ENCODE data around the gene PUDP.
A peak's percentile ranks its signal among the peaks of the same experiment; 100 is the strongest.
"Not testable (repeated sequence)": the region's sequence is repeated elsewhere in the genome, so short reads cannot be mapped to it uniquely, and the experiment has no call there.

PUDP gene

GRCh38 chrX:7043796-7044433 lies 104.0 kb downstream of the PUDP start:
- H3K79me2 ChIP-seq (ENCODE audit: control insufficient read depth, insufficient read depth, low read length, unreplicated experiment); H2AFZ ChIP-seq (ENCODE audit: low read length, unreplicated experiment); H3K36me3 ChIP-seq (ENCODE audit: insufficient read depth, low read length); H3K27me3 ChIP-seq (ENCODE audit: insufficient read depth, low read length); H3K4me3 ChIP-seq (ENCODE audit: low read depth, low read length): not testable (repeated sequence)
- peak overlapping the region; percentile 51 for H3K27ac ChIP-seq (ENCODE audit: low read depth, low read length)
- H3K4me1 ChIP-seq (ENCODE audit: control insufficient read depth, insufficient read depth, low read length, unreplicated experiment) = peaks cover 12% of the 10 kb centered on the region

GRCh38 chrX:7028246-7028645 lies 119.7 kb downstream of the PUDP start:
- H3K4me1 ChIP-seq (ENCODE audit: control insufficient read depth, insufficient read depth, low read length, unreplicated experiment) = no peaks in the 10 kb centered on the region
- no peak overlapping the region for H3K4me3 ChIP-seq (ENCODE audit: low read depth, low read length)
- no peaks in the 10 kb centered on the region for H3K79me2 ChIP-seq (ENCODE audit: control insufficient read depth, insufficient read depth, low read length, unreplicated experiment)
- H3K27me3 ChIP-seq (ENCODE audit: insufficient read depth, low read length) = no peaks in the 10 kb centered on the region
- H3K36me3 ChIP-seq (ENCODE audit: insufficient read depth, low read length) = no peaks in the 10 kb centered on the region
- H2AFZ ChIP-seq (ENCODE audit: low read length, unreplicated experiment) = no peak overlapping the region
- H3K27ac ChIP-seq (ENCODE audit: low read depth, low read length) = no peak overlapping the region

GRCh38 chrX:7027071-7027470 lies 120.9 kb downstream of the PUDP start:
- Histone ChIP-seq H3K36me3 (ENCODE audit: insufficient read depth, low read length) (no peaks in the 10 kb centered on the region), H3K4me3 (ENCODE audit: low read depth, low read length) (no peak overlapping the region), H3K27ac (ENCODE audit: low read depth, low read length) (no peak overlapping the region), H3K27me3 (ENCODE audit: insufficient read depth, low read length) (no peaks in the 10 kb centered on the region), H2AFZ (ENCODE audit: low read length, unreplicated experiment) (no peak overlapping the region), H3K79me2 (ENCODE audit: control insufficient read depth, insufficient read depth, low read length, unreplicated experiment) (no peaks in the 10 kb centered on the region), H3K4me1 (ENCODE audit: control insufficient read depth, insufficient read depth, low read length, unreplicated experiment) (no peaks in the 10 kb centered on the region)

- H3K4me1 ChIP-seq (ENCODE audit: control insufficient read depth, insufficient read depth, low read length, unreplicated experiment); H2AFZ ChIP-seq (ENCODE audit: low read length, unreplicated experiment); H3K79me2 ChIP-seq (ENCODE audit: control insufficient read depth, insufficient read depth, low read length, unreplicated experiment); H3K36me3 ChIP-seq (ENCODE audit: insufficient read depth, low read length); H3K27me3 ChIP-seq (ENCODE audit: insufficient read depth, low read length); H3K27ac ChIP-seq (ENCODE audit: low read depth, low read length); H3K4me3 ChIP-seq (ENCODE audit: low read depth, low read length): not testable (repeated sequence)
Measured at GRCh38 chrX:7026365-7026764, 121.6 kb downstream of the PUDP start.

GRCh38 chrX:7025471-7025870 lies 122.5 kb downstream of the PUDP start:
- H3K27me3 ChIP-seq (ENCODE audit: insufficient read depth, low read length) = no peaks in the 10 kb centered on the region
- no peak overlapping the region for H2AFZ ChIP-seq (ENCODE audit: low read length, unreplicated experiment)
- no peak overlapping the region for H3K4me3 ChIP-seq (ENCODE audit: low read depth, low read length)
- no peak overlapping the region for H3K27ac ChIP-seq (ENCODE audit: low read depth, low read length)
- H3K79me2 ChIP-seq (ENCODE audit: control insufficient read depth, insufficient read depth, low read length, unreplicated experiment) = no peaks in the 10 kb centered on the region
- no peaks in the 10 kb centered on the region for H3K4me1 ChIP-seq (ENCODE audit: control insufficient read depth, insufficient read depth, low read length, unreplicated experiment)
- no peaks in the 10 kb centered on the region for H3K36me3 ChIP-seq (ENCODE audit: insufficient read depth, low read length)

- Histone ChIP-seq H3K4me3 (ENCODE audit: low read depth, low read length) (no peak overlapping the region), H3K4me1 (ENCODE audit: control insufficient read depth, insufficient read depth, low read length, unreplicated experiment) (no peaks in the 10 kb centered on the region), H3K27ac (ENCODE audit: low read depth, low read length) (no peak overlapping the region), H3K79me2 (ENCODE audit: control insufficient read depth, insufficient read depth, low read length, unreplicated experiment) (no peaks in the 10 kb centered on the region), H2AFZ (ENCODE audit: low read length, unreplicated experiment) (no peak overlapping the region), H3K27me3 (ENCODE audit: insufficient read depth, low read length) (no peaks in the 10 kb centered on the region), H3K36me3 (ENCODE audit: insufficient read depth, low read length) (no peaks in the 10 kb centered on the region)
Measured at GRCh38 chrX:7024850-7025249, 123.1 kb downstream of the PUDP start.

- not testable (repeated sequence) for H3K27ac ChIP-seq (ENCODE audit: low read depth, low read length); H3K4me1 ChIP-seq (ENCODE audit: control insufficient read depth, insufficient read depth, low read length, unreplicated experiment); H3K36me3 ChIP-seq (ENCODE audit: insufficient read depth, low read length); H3K79me2 ChIP-seq (ENCODE audit: control insufficient read depth, insufficient read depth, low read length, unreplicated experiment); H3K4me3 ChIP-seq (ENCODE audit: low read depth, low read length); H2AFZ ChIP-seq (ENCODE audit: low read length, unreplicated experiment); H3K27me3 ChIP-seq (ENCODE audit: insufficient read depth, low read length)
Measured at GRCh38 chrX:7022996-7023395, 125.0 kb downstream of the PUDP start.

GRCh38 chrX:7021991-7022390 lies 126.0 kb downstream of the PUDP start:
- Histone ChIP-seq H3K4me1 (ENCODE audit: control insufficient read depth, insufficient read depth, low read length, unreplicated experiment) (no peaks in the 10 kb centered on the region), H3K36me3 (ENCODE audit: insufficient read depth, low read length) (no peaks in the 10 kb centered on the region), H3K79me2 (ENCODE audit: control insufficient read depth, insufficient read depth, low read length, unreplicated experiment) (no peaks in the 10 kb centered on the region), H3K27ac (ENCODE audit: low read depth, low read length) (no peak overlapping the region), H2AFZ (ENCODE audit: low read length, unreplicated experiment) (no peak overlapping the region), H3K4me3 (ENCODE audit: low read depth, low read length) (no peak overlapping the region), H3K27me3 (ENCODE audit: insufficient read depth, low read length) (no peaks in the 10 kb centered on the region)

- Histone ChIP-seq H3K4me3 (ENCODE audit: low read depth, low read length) (no peak overlapping the region), H3K79me2 (ENCODE audit: control insufficient read depth, insufficient read depth, low read length, unreplicated experiment) (no peaks in the 10 kb centered on the region), H3K36me3 (ENCODE audit: insufficient read depth, low read length) (no peaks in the 10 kb centered on the region), H3K4me1 (ENCODE audit: control insufficient read depth, insufficient read depth, low read length, unreplicated experiment) (no peaks in the 10 kb centered on the region), H2AFZ (ENCODE audit: low read length, unreplicated experiment) (no peak overlapping the region), H3K27me3 (ENCODE audit: insufficient read depth, low read length) (no peaks in the 10 kb centered on the region), H3K27ac (ENCODE audit: low read depth, low read length) (no peak overlapping the region)
Measured at GRCh38 chrX:7019555-7019954, 128.4 kb downstream of the PUDP start.

- not testable (repeated sequence) for H3K4me1 ChIP-seq (ENCODE audit: control insufficient read depth, insufficient read depth, low read length, unreplicated experiment); H2AFZ ChIP-seq (ENCODE audit: low read length, unreplicated experiment); H3K36me3 ChIP-seq (ENCODE audit: insufficient read depth, low read length); H3K27ac ChIP-seq (ENCODE audit: low read depth, low read length); H3K4me3 ChIP-seq (ENCODE audit: low read depth, low read length); H3K79me2 ChIP-seq (ENCODE audit: control insufficient read depth, insufficient read depth, low read length, unreplicated experiment); H3K27me3 ChIP-seq (ENCODE audit: insufficient read depth, low read length)
Measured at GRCh38 chrX:7012262-7012834, 135.6 kb downstream of the PUDP start.

- H3K4me1 ChIP-seq (ENCODE audit: control insufficient read depth, insufficient read depth, low read length, unreplicated experiment); H3K79me2 ChIP-seq (ENCODE audit: control insufficient read depth, insufficient read depth, low read length, unreplicated experiment); H3K4me3 ChIP-seq (ENCODE audit: low read depth, low read length); H3K27ac ChIP-seq (ENCODE audit: low read depth, low read length); H3K36me3 ChIP-seq (ENCODE audit: insufficient read depth, low read length); H3K27me3 ChIP-seq (ENCODE audit: insufficient read depth, low read length); H2AFZ ChIP-seq (ENCODE audit: low read length, unreplicated experiment): not testable (repeated sequence)
Measured at GRCh38 chrX:7010897-7011296, 137.1 kb downstream of the PUDP start.
